Activated CD4-positive, alpha-beta T cell treated with anti-CD3 and anti-CD28 coated beads, Interleukin-2, amount 50 U/mL, for 1 hour (primary cell): ENCODE measurements around the gene MYL3.

Experiments
- DNase-seq: peaks from one replicate; pipeline ENCODE4 v3.0.0-alpha.2; 2020

Gene MYL3

GRCh38 chr3:46849045-46849631, 14.1 kb downstream of the MYL3 start:
- DNase-seq, result no peak

- peak; percentile 26 for DNase-seq
Observed at GRCh38 chr3:46848271-46849044, 14.8 kb downstream of the MYL3 start.

GRCh38 chr3:46847744-46848143, 15.5 kb downstream of the MYL3 start:
- DNase-seq, result no peak

GRCh38 chr3:46846624-46847542, 16.4 kb downstream of the MYL3 start:
- DNase-seq, result no peak

- DNase-seq, result peak; percentile 75
Observed at GRCh38 chr3:46845860-46846623, 17.2 kb downstream of the MYL3 start.

- DNase-seq, result no peak
Observed at GRCh38 chr3:46845397-46845859, 17.8 kb downstream of the MYL3 start.

- no peak for DNase-seq
Observed at GRCh38 chr3:46844881-46845312, 18.3 kb downstream of the MYL3 start.

GRCh38 chr3:46844397-46844796, 18.8 kb downstream of the MYL3 start:
- DNase-seq, result no peak

GRCh38 chr3:46843508-46843907, 19.7 kb downstream of the MYL3 start:
- no peak for DNase-seq

- no peak for DNase-seq
Observed at GRCh38 chr3:46840491-46840890, 22.8 kb downstream of the MYL3 start.

- DNase-seq, result no peak
Observed at GRCh38 chr3:46838301-46838700, 24.9 kb downstream of the MYL3 start.

GRCh38 chr3:46835491-46835890, 27.8 kb downstream of the MYL3 start:
- no peak for DNase-seq

- DNase-seq, result no peak
Observed at GRCh38 chr3:46835054-46835453, 28.2 kb downstream of the MYL3 start.

GRCh38 chr3:46833346-46834300, 29.6 kb downstream of the MYL3 start:
- no peak for DNase-seq

GRCh38 chr3:46831841-46832240, 31.4 kb downstream of the MYL3 start:
- no peak for DNase-seq

GRCh38 chr3:46831316-46831715, 31.9 kb downstream of the MYL3 start:
- no peak for DNase-seq

GRCh38 chr3:46830801-46831200, 32.4 kb downstream of the MYL3 start:
- DNase-seq, result no peak

- DNase-seq, result no peak
Observed at GRCh38 chr3:46829699-46830208, 33.5 kb downstream of the MYL3 start.

- no peak for DNase-seq
Observed at GRCh38 chr3:46825450-46825849, 37.8 kb downstream of the MYL3 start.

GRCh38 chr3:46824211-46824970, 38.9 kb downstream of the MYL3 start:
- no peak for DNase-seq
